HepG2 (cell line): ENCODE measurements around the gene GPR152. TPM values are rescaled to one million over a fixed set of nuclear protein-coding genes. Genes with fewer than 3 reads are reported as not detected.

Source experiments
- ARNT ChIP-seq: fragments of 450-650 bp; IDR thresholded peaks from 2 replicates; pipeline ENCODE4 v1.6.1; 2017
- ATF2 ChIP-seq: sonication (generic); formaldehyde crosslinking; IDR thresholded peaks from 2 replicates; pipeline ENCODE4 v1.4.0; 2020; ENCODE audit warnings: missing genetic modification reagents
- ATF3 ChIP-seq: sonication (generic); formaldehyde crosslinking; IDR thresholded peaks from 2 replicates; pipeline ENCODE4 v1.4.0; 2020; ENCODE audit warnings: missing genetic modification reagents
- CBX1 ChIP-seq: IDR thresholded peaks from one replicate; pipeline ENCODE4 v1.6.1; 2016; ENCODE audit warnings: antibody characterized with exemption, low read depth
- CENPT ChIP-seq: sonication (generic); formaldehyde crosslinking; IDR thresholded peaks from 2 replicates; pipeline ENCODE4 v1.8.0; 2022; ENCODE audit warnings: low read depth, mild to moderate bottlenecking, moderate library complexity, missing genetic modification reagents
- EEA1 ChIP-seq: sonication (generic); formaldehyde crosslinking; IDR thresholded peaks from 2 replicates; pipeline ENCODE4 v1.5.1; 2020; ENCODE audit warnings: mild to moderate bottlenecking, missing genetic modification reagents, borderline replicate concordance
- GPN1 ChIP-seq: sonication (generic); formaldehyde crosslinking; IDR thresholded peaks from 2 replicates; pipeline ENCODE4 v1.5.1; 2020; ENCODE audit warnings: missing genetic modification reagents, borderline replicate concordance
- IKZF4 ChIP-seq: sonication (generic); formaldehyde crosslinking; IDR thresholded peaks from 2 replicates; pipeline ENCODE4 v1.5.1; 2020; ENCODE audit warnings: borderline replicate concordance, mild to moderate bottlenecking, low read depth, missing genetic modification reagents; ENCODE audit errors: not compliant biosample characterization
- KDM5A ChIP-seq: fragments of 200-600 bp; sonication (generic); IDR thresholded peaks from 2 replicates; pipeline ENCODE4 v1.7.0; 2018; ENCODE audit warnings: antibody characterized with exemption, mild to moderate bottlenecking, low read length, borderline replicate concordance
- MAFG ChIP-seq: sonication (generic); formaldehyde crosslinking; IDR thresholded peaks from 2 replicates; pipeline ENCODE4 v1.5.1; 2020; ENCODE audit warnings: mild to moderate bottlenecking, missing genetic modification reagents
- MYPOP ChIP-seq: sonication (generic); formaldehyde crosslinking; IDR thresholded peaks from 2 replicates; pipeline ENCODE4 v1.8.1; 2023; ENCODE audit warnings: mild to moderate bottlenecking, moderate library complexity, missing genetic modification reagents
- SALL1 ChIP-seq: sonication (generic); formaldehyde crosslinking; IDR thresholded peaks from 2 replicates; pipeline ENCODE4 v1.8.0; 2022; ENCODE audit warnings: mild to moderate bottlenecking, missing genetic modification reagents
- SIN3A ChIP-seq: IDR thresholded peaks from 2 replicates; pipeline ENCODE4 v1.6.1; 2011; ENCODE audit warnings: low read depth, mild to moderate bottlenecking, control low read depth, low read length, borderline replicate concordance
- SYNCRIP ChIP-seq: fragments of 200-400 bp; formaldehyde crosslinking; IDR thresholded peaks from 2 replicates; pipeline ENCODE4 v1.6.1; 2018; ENCODE audit warnings: mild to moderate bottlenecking, low read depth, low read length; ENCODE audit not compliant: insufficient read depth
- TBL1XR1 ChIP-seq: fragments of 150-350 bp; IDR thresholded peaks from 2 replicates; pipeline ENCODE4 v1.6.1; 2014; ENCODE audit warnings: borderline replicate concordance, low read length; ENCODE audit not compliant: partially characterized antibody
- TFDP1 ChIP-seq: IDR thresholded peaks from 2 replicates; pipeline ENCODE4 v1.6.1; 2016; ENCODE audit warnings: missing compliant biosample characterization, missing genetic modification reagents, borderline replicate concordance
- ZFX ChIP-seq: sonication (generic); formaldehyde crosslinking; IDR thresholded peaks from 2 replicates; pipeline ENCODE4 v1.4.0; 2020; ENCODE audit warnings: mild to moderate bottlenecking, low read depth, missing genetic modification reagents, moderate library complexity
- ZNF264 ChIP-seq: sonication (generic); formaldehyde crosslinking; IDR thresholded peaks from 2 replicates; pipeline ENCODE4 v1.4.0; 2020; ENCODE audit warnings: missing genetic modification reagents
- ZNF329 ChIP-seq: sonication (generic); formaldehyde crosslinking; IDR thresholded peaks from 2 replicates; pipeline ENCODE4 v1.9.0; 2021; ENCODE audit warnings: low read depth, mild to moderate bottlenecking, missing genetic modification reagents
- ZNF510 ChIP-seq: sonication (generic); formaldehyde crosslinking; IDR thresholded peaks from 2 replicates; pipeline ENCODE4 v1.4.0; 2020; ENCODE audit warnings: low read depth, mild to moderate bottlenecking, missing genetic modification reagents
- ZNF737 ChIP-seq: sonication (generic); formaldehyde crosslinking; IDR thresholded peaks from 2 replicates; pipeline ENCODE4 v1.5.0; 2020; ENCODE audit warnings: missing genetic modification reagents, mild to moderate bottlenecking, borderline replicate concordance
- polyA plus RNA-seq, 8 experiments: library from polyadenylated mRNA; depleted of rRNA in 3 of 8; stranded (reverse) in 7 of 8; unstranded in 1 of 8; fragments of >200 nt; fragmentation: Illumina TruSeq in 4 of 8; extraction: Trizol in 4 of 8; gene quantifications; 2 replicates each; pipeline versions ENCODE4 v1.2.1 to v1.2.3, GENCODE V29; 2011 to 2016; ENCODE audit warnings: low read depth in 4 of 8, missing spikeins in 1 of 8, mixed read lengths in 1 of 8; ENCODE audit not compliant: insufficient read depth in 1 of 8
- total RNA-seq, 5 experiments: library from RNA; depleted of rRNA; stranded (reverse); fragments of >200 nt; fragmentation: Illumina TruSeq; extraction: Trizol; gene quantifications; 2 replicates each; pipeline ENCODE4 v1.2.3, GENCODE V29; 2016; ENCODE audit warnings: low read depth in 1 of 5
- TF ChIP-seq, protein P1 (sequence below): IDR thresholded peaks from 2 replicates; pipeline ENCODE4 v1.6.1; 2018; ENCODE audit warnings: missing genetic modification reagents
- TF ChIP-seq, protein P2 (sequence below): sonication (generic); formaldehyde crosslinking; IDR thresholded peaks from 2 replicates; pipeline ENCODE4 v1.4.0; 2020; ENCODE audit warnings: mild to moderate bottlenecking, missing genetic modification reagents

GPR152 gene
- total and polyA plus RNA-seq, 2 of the 13 experiments (the other 11 are each of a cell fraction or from before 2014, with no cell fraction given) = not detected

DNA sequence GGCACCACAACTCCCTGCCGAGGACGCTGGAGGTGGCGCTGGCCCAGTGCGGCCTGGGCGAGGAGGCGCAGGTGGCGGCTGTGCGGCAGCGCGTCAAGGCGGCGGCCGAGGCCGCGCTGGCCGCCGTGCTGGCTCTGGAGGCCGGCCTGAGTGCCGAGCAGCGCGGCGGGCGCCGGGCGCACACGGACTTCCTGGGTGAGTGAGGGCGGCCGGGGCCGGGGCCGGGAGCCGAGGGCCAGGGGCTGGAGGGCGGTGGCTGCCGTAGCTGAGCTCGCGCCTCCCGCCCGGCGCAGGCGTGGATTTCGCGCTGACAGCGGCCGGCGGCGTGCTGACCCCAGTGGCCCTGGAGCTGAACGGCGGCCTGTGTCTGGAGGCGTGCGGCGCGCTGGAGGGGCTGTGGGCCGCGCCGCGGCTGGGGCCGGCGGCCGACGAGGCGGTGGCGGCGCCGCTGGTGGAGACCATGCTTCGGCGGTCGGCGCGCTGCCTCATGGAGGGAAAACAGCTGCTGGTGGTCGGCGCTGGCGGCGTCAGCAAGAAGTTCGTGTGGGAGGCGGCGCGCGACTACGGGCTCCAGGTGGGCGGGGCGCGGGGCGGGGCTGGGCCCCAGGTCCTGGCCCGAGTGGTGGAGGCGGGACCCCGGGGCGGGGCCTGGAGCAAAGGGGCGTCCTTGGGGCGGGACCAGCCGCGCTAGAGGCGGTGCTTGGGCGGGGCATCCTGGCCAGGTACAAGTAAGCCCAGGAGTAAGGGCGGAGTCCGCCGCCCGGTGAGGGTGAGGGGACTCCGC lies 31.7 kb downstream of the GPR152 start (continued):
- TF ChIP-seq MYPOP (CRISPR knock-in tag) (peak; percentile 54; the same call in 1 of the 2 replicates), ZNF329 (CRISPR knock-in tag) (peak; percentile 66; the same call in 1 of the 2 replicates), KDM5A (no peak), GPN1 (CRISPR knock-in tag) (no peak), ATF3 (CRISPR knock-in tag) (no peak), CBX1 (no peak), ZNF264 (CRISPR knock-in tag) (no peak), SIN3A (peak; percentile 66; the same call in 1 of the 2 replicates), SYNCRIP (no peak), ZFX (CRISPR knock-in tag) (peak; percentile 85), ZNF510 (CRISPR knock-in tag) (no peak), CENPT (CRISPR knock-in tag) (peak; percentile 71; the same call in 1 of the 2 replicates), EEA1 (CRISPR knock-in tag) (0 out of 2 replicates have a peak, but pooled peaks have one; percentile 27), ARNT (no peak), MAFG (CRISPR knock-in tag) (no peak), ATF2 (CRISPR knock-in tag) (no peak), TBL1XR1 (no peak), SALL1 (CRISPR knock-in tag) (no peak), TFDP1 (CRISPR knock-in tag) (peak; percentile 64; the same call in 1 of the 2 replicates), IKZF4 (CRISPR knock-in tag) (no peak), ZNF737 (no peak)
- TF ChIP-seq, protein P1, sequence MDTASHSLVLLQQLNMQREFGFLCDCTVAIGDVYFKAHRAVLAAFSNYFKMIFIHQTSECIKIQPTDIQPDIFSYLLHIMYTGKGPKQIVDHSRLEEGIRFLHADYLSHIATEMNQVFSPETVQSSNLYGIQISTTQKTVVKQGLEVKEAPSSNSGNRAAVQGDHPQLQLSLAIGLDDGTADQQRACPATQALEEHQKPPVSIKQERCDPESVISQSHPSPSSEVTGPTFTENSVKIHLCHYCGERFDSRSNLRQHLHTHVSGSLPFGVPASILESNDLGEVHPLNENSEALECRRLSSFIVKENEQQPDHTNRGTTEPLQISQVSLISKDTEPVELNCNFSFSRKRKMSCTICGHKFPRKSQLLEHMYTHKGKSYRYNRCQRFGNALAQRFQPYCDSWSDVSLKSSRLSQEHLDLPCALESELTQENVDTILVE (CRISPR knock-in tag) = no peak; the same call in 1 of the 2 replicates
- TF ChIP-seq, protein P2, sequence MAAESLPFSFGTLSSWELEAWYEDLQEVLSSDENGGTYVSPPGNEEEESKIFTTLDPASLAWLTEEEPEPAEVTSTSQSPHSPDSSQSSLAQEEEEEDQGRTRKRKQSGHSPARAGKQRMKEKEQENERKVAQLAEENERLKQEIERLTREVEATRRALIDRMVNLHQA = no peak
